GM23338 (cell line): ENCODE data around the gene IRF6. TPM values are rescaled to one million over a fixed set of nuclear protein-coding genes. Genes with fewer than 3 reads are reported as not detected.

ENCODE experiments used
- ATAC-seq: fragments of 200-7000 bp; cut with Tn5 transposase; 3 replicates; pipeline ENCODE4 v1.9.1; 2020
- DNase-seq: peaks from one replicate; pipeline ENCODE4 v3.0.0-alpha.2; 2015; ENCODE audit warnings: low spot score
- H2AFZ ChIP-seq: fragments of 200-600 bp; sonication (generic); 2 replicates; pipeline ENCODE4 v1.8.0; 2016; ENCODE audit warnings: antibody characterized with exemption, mild to moderate bottlenecking, moderate library complexity
- H3F3A ChIP-seq: fragments of 200-600 bp; sonication (generic); replicated peaks from 2 replicates; pipeline ENCODE4 v1.8.0; 2017; ENCODE audit warnings: antibody characterized with exemption, mixed run types, low read depth
- H3K27ac ChIP-seq: fragments of 200-600 bp; sonication (generic); 2 replicates; pipeline ENCODE4 v1.6.1; 2016; ENCODE audit warnings: low read depth
- H3K27me3 ChIP-seq: fragments of 200-600 bp; sonication (generic); 2 replicates; pipeline ENCODE4 v1.8.0; 2016; ENCODE audit warnings: mild to moderate bottlenecking, mixed run types, moderate library complexity; ENCODE audit not compliant: insufficient read depth
- H3K36me3 ChIP-seq: fragments of 200-600 bp; sonication (generic); 2 replicates; pipeline ENCODE4 v1.8.0; 2016; ENCODE audit warnings: mild to moderate bottlenecking; ENCODE audit not compliant: insufficient read depth
- H3K4me1 ChIP-seq: fragments of 200-600 bp; sonication (generic); 2 replicates; pipeline ENCODE4 v1.8.0; 2016; ENCODE audit warnings: mild to moderate bottlenecking, moderate library complexity; ENCODE audit not compliant: insufficient read depth
- H3K4me2 ChIP-seq: fragments of 200-600 bp; sonication (generic); 2 replicates; pipeline ENCODE4 v1.7.1; 2017; ENCODE audit warnings: mixed run types
- H3K4me3 ChIP-seq: fragments of 200-600 bp; sonication (generic); 2 replicates; pipeline ENCODE4 v1.6.1; 2016; ENCODE audit warnings: mixed run types
- H3K79me2 ChIP-seq: fragments of 200-600 bp; sonication (generic); replicated peaks from 2 replicates; pipeline ENCODE4 v1.8.0; 2017; ENCODE audit warnings: mild to moderate bottlenecking; ENCODE audit not compliant: insufficient read depth
- H3K9me2 ChIP-seq: fragments of 200-600 bp; sonication (generic); 2 replicates; pipeline ENCODE4 v1.8.0; 2017; ENCODE audit not compliant: insufficient read depth
- H4K20me1 ChIP-seq: fragments of 200-600 bp; sonication (generic); replicated peaks from 2 replicates; pipeline ENCODE4 v1.8.0; 2017; ENCODE audit warnings: mild to moderate bottlenecking; ENCODE audit not compliant: insufficient read depth
- H3K27ac Mint-ChIP-seq: 2 replicates; pipeline ENCODE4 v1.8.0; 2020; ENCODE audit warnings: inconsistent platforms, mild to moderate bottlenecking, moderate library complexity, mixed read lengths
- H3K27me3 Mint-ChIP-seq: 3 replicates; pipeline ENCODE4 v1.8.0; 2022; ENCODE audit warnings: low read depth, mild to moderate bottlenecking, moderate library complexity, mixed read lengths, inconsistent platforms; ENCODE audit not compliant: insufficient read depth, poor library complexity
- H3K36me3 Mint-ChIP-seq: 3 replicates; pipeline ENCODE4 v1.8.0; 2021; ENCODE audit warnings: low read depth, mild to moderate bottlenecking, inconsistent platforms, moderate library complexity, mixed read lengths
- H3K4me1 Mint-ChIP-seq: 3 replicates; pipeline ENCODE4 v1.8.0; 2020; ENCODE audit warnings: mild to moderate bottlenecking, inconsistent platforms, mixed read lengths
- H3K4me3 Mint-ChIP-seq: 3 replicates; pipeline ENCODE4 v1.8.0; 2021; ENCODE audit warnings: moderate library complexity, mild to moderate bottlenecking, inconsistent platforms, mixed read lengths
- H3K9me3 Mint-ChIP-seq: 3 replicates; pipeline ENCODE4 v1.8.0; 2020; ENCODE audit warnings: moderate library complexity, mild to moderate bottlenecking, inconsistent platforms, mixed read lengths
- CREB1 ChIP-seq: fragments of 250-450 bp; sonication (Bioruptor Pico); IDR thresholded peaks from 2 replicates; pipeline ENCODE4 v1.5.0; 2020; ENCODE audit warnings: low read depth, mild to moderate bottlenecking, moderate library complexity
- CTCF ChIP-seq, 2 experiments: fragments of 200-600 bp in 1 of 2; sonication (generic) in 1 of 2; conservative IDR thresholded peaks; 2 replicates each; pipeline versions ENCODE4 v1.5.1 to v1.6.1; 2016 to 2017; ENCODE audit warnings: antibody characterized with exemption in 2 of 2, low read depth in 2 of 2, mild to moderate bottlenecking in 2 of 2, moderate library complexity in 1 of 2
- ETS1 ChIP-seq: IDR thresholded peaks from 2 replicates; pipeline ENCODE4 v1.6.1; 2016; ENCODE audit warnings: antibody characterized with exemption
- EZH2 ChIP-seq: fragments of 200-600 bp; sonication (generic); IDR thresholded peaks from one replicate; pipeline ENCODE4 v1.8.0; 2017; ENCODE audit warnings: antibody characterized with exemption, mild to moderate bottlenecking, low read depth; ENCODE audit not compliant: unreplicated experiment
- EZH2phosphoT487 ChIP-seq: fragments of 200-600 bp; sonication (generic); IDR thresholded peaks from one replicate; pipeline ENCODE4 v1.8.1; 2018; ENCODE audit warnings: antibody characterized with exemption; ENCODE audit not compliant: unreplicated experiment
- JUNB ChIP-seq: IDR thresholded peaks from one replicate; pipeline ENCODE4 v1.6.1; 2016; ENCODE audit warnings: antibody characterized with exemption; ENCODE audit not compliant: unreplicated experiment
- NANOG ChIP-seq: IDR thresholded peaks from 2 replicates; pipeline ENCODE4 v1.6.1; 2016; ENCODE audit warnings: antibody characterized with exemption, borderline replicate concordance
- POLR2AphosphoS5 ChIP-seq: IDR thresholded peaks from 2 replicates; pipeline ENCODE4 v1.6.1; 2016; ENCODE audit warnings: antibody characterized with exemption, low read depth
- REST ChIP-seq: IDR thresholded peaks from one replicate; pipeline ENCODE4 v1.6.1; 2018; ENCODE audit warnings: antibody characterized with exemption; ENCODE audit not compliant: unreplicated experiment
- STAT1 ChIP-seq: IDR thresholded peaks from one replicate; pipeline ENCODE4 v1.6.1; 2016; ENCODE audit warnings: antibody characterized with exemption; ENCODE audit not compliant: unreplicated experiment
- ZNF114 ChIP-seq: fragments of 250-450 bp; sonication (Bioruptor Pico); IDR thresholded peaks from 2 replicates; pipeline ENCODE4 v1.5.0; 2020; ENCODE audit warnings: mild to moderate bottlenecking, moderate library complexity
- ZNF331 ChIP-seq: fragments of 250-450 bp; sonication (Bioruptor Pico); IDR thresholded peaks from 2 replicates; pipeline ENCODE4 v1.5.0; 2020; ENCODE audit warnings: low read depth, mild to moderate bottlenecking, moderate library complexity
- ZNF462 ChIP-seq: fragments of 250-450 bp; sonication (Bioruptor Pico); IDR thresholded peaks from 2 replicates; pipeline ENCODE4 v1.5.0; 2020; ENCODE audit warnings: mild to moderate bottlenecking, moderate library complexity
- polyA plus RNA-seq: library from polyadenylated mRNA; unstranded; fragments of >200 nt; fragmentation: Nextera tagmentation; extraction: Ambion mirVana; gene quantifications from 2 replicates; pipeline ENCODE4 v1.2.1, GENCODE V29; 2016
- total RNA-seq: library from RNA; depleted of rRNA; stranded (reverse); fragments of >200 nt; shearing (Covaris generic); gene quantifications from 2 replicates; pipeline ENCODE4 v1.2.3, GENCODE V29; 2014

IRF6 gene
- total and polyA plus RNA-seq, 2 experiments from 2014 or later, result 4.6 to 11.7 TPM

GRCh38 chr1:209751627-209752231 is 54.2 kb downstream of the IRF6 start:
- peaks cover 4% of the 10 kb centered on the region; the same call in 1 of the 2 replicates for H3K4me1 ChIP-seq
- H3K27me3 ChIP-seq, result peaks cover 19% of the 10 kb centered on the region
- H3K36me3 ChIP-seq, result no peaks in the 10 kb centered on the region
- Mint-ChIP-seq H3K36me3 (no peaks in the 10 kb centered on the region), H3K9me3 (no peaks in the 10 kb centered on the region), H3K27ac (no peak overlapping the region), H3K4me3 (no peak overlapping the region), H3K27me3 (peaks cover 1% of the 10 kb centered on the region), H3K4me1 (peaks cover 10% of the 10 kb centered on the region)
- TF ChIP-seq ETS1 (no peak), REST (no peak), CTCF (conservative IDR thresholded peaks at IDR 0.05; ENCODE audit: low read depth in 2 of 2) (no peak), JUNB (no peak), EZH2 (no peak), POLR2AphosphoS5 (no peak), EZH2phosphoT487 (no peak), CREB1 (CRISPR knock-in tag) (no peak), ZNF462 (no peak), NANOG (no peak), ZNF114 (no peak), ZNF331 (CRISPR knock-in tag) (no peak), STAT1 (no peak)
- H3K79me2 ChIP-seq, result no peaks in the 10 kb centered on the region
- ATAC-seq (no peak), DNase-seq (no peak)
- H3K4me2 ChIP-seq, result no peak overlapping the region
- H4K20me1 ChIP-seq, result no peaks in the 10 kb centered on the region
- no peak overlapping the region for H3K4me3 ChIP-seq
- H3K9me2 ChIP-seq, result no peaks in the 10 kb centered on the region
- H2AFZ ChIP-seq, result no peak overlapping the region
- H3F3A ChIP-seq, result no peaks in the 10 kb centered on the region
- no peak overlapping the region for H3K27ac ChIP-seq
